Right lobe of liver (tissue), 4 donors: ENCODE measurements around the gene MLEC.

Source experiments
- POLR2A ChIP-seq: fragments of 450-650 bp; IDR thresholded peaks from one replicate; pipeline ENCODE4 v1.6.1; 2017; ENCODE audit warnings: antibody characterized with exemption, mild to moderate bottlenecking
- TF ChIP-seq, protein P1 (sequence below), 4 donors: fragments of 200-600 bp in 3 of 4; fragments of 450-650 bp in 1 of 4; IDR thresholded peaks; one replicate each; pipeline versions ENCODE4 v1.5.1 to v1.8.0; 2016 to 2022; ENCODE audit warnings: antibody characterized with exemption in 4 of 4, mild to moderate bottlenecking in 2 of 4
- donor health status: DM: no; HTN: no; CAD: no.
- donor health status: DM: no; HTN: no; CAD: no.
- donor health status: DM: no; HTN: yes; CAD: no.

GRCh38 chr12:120678572-120678971, 8.4 kb upstream of the MLEC start:
- TF ChIP-seq, protein P1, sequence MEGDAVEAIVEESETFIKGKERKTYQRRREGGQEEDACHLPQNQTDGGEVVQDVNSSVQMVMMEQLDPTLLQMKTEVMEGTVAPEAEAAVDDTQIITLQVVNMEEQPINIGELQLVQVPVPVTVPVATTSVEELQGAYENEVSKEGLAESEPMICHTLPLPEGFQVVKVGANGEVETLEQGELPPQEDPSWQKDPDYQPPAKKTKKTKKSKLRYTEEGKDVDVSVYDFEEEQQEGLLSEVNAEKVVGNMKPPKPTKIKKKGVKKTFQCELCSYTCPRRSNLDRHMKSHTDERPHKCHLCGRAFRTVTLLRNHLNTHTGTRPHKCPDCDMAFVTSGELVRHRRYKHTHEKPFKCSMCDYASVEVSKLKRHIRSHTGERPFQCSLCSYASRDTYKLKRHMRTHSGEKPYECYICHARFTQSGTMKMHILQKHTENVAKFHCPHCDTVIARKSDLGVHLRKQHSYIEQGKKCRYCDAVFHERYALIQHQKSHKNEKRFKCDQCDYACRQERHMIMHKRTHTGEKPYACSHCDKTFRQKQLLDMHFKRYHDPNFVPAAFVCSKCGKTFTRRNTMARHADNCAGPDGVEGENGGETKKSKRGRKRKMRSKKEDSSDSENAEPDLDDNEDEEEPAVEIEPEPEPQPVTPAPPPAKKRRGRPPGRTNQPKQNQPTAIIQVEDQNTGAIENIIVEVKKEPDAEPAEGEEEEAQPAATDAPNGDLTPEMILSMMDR (IDR thresholded peaks at IDR 0.05): no peak
- no peak for TF ChIP-seq POLR2A
